NCI-H446 treated with DMSO at 0.1 percent for 48 hours (cell line): Measurements from ENCODE around the gene STARD10.
A peak's percentile ranks its signal among the peaks of the same experiment; 100 is the strongest.

Experiments used
- DNase-seq: peaks from one replicate; lab custom pipeline; 2025; lab: John Stamatoyannopoulos, UW

Gene STARD10

GRCh38 chr11:72763823-72764222 is 30.0 kb downstream of the STARD10 start:
- no peak for DNase-seq

DNA sequence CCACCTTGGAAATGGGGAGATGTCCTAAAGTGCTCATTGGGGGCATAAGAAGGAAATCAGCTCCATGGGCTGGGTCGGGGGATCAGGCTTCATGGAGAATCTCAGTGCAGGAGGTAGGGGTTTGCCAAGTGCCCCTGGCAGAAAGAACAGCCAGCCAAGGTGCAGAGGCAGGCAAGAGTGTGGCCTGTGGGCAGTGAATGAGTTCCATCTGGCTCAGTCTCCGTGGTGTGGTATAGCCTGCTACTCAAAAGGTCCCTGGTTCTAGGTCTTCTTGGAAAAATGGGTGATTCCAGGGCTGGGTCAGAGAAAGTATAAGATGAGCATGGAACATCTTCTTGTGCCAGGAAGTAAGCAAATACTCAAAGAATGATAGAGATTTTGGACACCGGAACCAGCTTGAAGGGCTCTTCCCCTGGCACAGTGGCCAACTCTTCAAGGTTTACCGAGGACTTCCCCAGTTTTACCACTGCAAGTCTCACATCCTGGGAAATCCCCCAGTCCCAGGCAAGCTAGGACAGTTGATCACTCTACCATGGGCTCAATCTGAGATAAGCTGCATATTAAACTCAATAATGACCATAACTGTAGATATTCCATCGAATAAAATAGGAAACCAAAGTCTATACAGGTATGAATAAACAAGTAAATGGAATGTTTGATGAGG is 31.1 kb downstream of the STARD10 start:
- no peak for DNase-seq

DNA sequence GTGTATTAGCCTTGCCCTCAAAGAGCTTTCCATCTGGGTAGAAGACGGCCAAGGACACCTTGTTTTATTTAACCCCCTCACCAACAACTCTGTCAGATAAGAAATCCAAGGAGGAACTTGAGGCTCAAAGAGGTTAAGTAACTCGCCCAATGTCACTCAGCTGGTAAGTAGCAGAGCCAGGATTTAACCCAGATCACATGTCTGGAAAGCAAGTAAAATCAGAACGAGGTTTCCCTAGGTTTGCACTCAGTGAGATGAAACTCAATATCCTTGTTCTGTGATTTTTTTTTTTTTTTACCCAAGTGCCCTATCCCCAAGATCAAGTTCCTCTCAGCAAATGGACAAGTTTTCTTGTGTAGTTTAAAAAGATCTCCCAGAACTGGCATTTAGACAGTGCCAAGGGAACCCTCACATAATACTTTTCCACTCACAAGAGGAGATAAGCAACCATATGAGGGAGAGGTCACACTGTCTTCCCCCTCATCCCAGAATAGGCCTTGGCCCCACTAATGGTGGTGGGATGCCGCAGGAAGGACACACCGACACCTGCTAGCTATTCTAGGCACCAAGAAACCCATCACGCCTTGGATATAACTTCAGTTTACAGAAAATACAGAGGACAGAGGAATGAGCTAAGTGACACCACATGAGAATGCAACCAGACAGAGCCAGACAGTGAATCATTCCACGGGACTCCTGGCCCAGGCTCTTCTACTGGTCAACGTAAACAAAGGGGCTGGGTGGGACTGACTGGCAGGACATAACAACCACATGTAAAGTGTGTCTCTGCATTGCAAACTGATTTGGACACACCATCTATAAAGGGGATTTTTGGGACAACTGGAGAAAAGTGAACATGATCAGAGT is 33.1 kb downstream of the STARD10 start:
- no peak for DNase-seq

DNA sequence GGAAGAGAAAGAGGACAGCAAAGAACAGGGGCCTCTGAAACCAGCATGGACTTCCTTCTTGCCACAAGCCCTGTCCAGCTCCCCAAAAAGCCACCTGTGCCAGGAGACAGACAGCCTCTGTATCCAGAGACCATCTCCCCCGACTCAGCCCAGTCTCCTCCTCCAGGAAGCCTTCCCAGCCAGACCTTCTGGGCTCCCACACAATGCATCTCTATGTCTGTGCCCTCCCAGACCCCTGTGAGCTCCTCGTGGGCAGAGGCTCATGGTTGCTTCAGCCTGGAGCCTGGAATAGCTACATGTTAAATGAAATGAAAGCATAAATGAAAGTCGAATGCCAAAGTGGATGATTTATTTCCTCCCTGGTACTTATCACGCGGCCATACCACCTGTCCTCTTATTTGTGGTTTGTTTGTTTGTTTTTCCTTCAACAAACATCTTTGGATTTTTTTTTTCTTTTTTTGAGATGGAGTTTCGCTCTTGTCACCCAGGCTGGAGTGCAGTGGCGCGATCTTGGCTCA is 34.3 kb downstream of the STARD10 start:
- DNase-seq, result no peak

DNA sequence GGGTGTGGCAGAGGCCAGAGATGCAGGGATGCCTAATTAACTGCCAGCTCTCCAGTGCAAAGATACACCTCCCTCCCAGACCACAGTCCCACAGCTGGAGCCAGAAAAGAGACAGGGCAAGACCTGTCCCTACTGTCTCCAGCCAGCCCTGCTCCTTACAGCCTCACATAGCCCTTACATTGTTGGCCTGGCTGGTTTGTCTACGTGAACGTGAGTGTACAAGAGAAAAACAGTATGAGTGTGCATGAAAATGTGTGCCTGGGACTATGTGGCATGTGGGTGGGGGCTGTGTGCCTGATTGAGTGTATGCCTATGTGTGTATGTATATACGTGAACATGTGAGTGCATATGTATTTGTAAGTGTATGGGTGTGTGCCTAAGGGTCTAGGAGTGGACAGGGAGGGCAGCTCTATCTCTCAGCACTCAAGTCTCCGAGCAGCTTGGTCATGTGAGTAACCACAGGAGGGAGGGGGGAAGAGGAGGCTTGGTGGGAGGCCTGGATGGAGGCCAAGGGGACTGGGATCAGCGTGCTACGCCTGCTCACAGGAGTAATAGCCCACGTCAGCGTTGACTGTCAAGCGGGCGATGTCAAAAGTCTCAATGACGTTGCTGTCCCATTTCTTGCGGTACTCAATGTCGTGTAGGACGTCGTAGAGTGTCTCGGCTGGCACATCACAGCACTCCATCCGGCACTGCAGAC is 35.0 kb downstream of the STARD10 start:
- DNase-seq, result peak; percentile 8

DNA sequence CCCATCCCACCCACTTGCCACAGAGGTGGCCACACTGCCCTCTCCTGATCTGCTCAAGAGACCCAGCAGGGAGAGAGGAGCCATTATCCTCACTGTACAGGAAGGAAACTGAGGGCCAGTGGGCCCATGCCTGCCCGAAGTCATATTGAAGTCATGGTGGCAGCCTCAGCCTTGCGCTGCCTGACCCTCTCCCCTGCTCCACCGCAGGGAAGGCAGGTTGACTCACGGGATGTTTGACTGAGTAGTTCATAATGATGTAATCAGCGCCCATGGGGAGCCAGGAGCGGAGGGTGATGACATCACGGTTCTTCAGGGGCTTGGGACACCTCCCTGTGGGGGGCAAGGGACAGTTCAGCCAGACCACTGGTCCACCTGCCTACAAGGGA is 35.5 kb downstream of the STARD10 start:
- no peak for DNase-seq

GRCh38 chr11:72755713-72756285 is 38.0 kb downstream of the STARD10 start:
- DNase-seq, result no peak

- no peak for DNase-seq
Measured at GRCh38 chr11:72754544-72755155, 39.2 kb downstream of the STARD10 start.

DNA sequence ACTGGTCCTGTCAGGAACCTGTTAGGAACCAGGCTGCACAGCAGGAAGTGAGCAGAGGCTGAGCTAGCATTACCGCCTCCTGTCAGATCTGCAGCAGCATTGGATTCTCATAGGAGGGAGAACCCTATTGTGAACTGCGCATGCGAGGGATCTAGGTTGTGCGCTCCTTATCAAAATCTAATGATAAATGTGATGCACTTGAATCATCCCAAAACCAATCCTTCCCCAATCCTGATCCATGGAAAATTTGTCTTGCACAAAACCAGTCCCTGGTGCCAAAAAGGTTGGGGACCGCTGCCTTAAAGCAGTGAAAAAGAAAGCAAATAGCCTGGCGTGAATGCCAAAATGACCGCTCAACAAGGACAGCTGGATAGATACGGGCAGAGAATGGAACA is 39.7 kb downstream of the STARD10 start:
- DNase-seq, result no peak

GRCh38 chr11:72753341-72754148 is 40.3 kb downstream of the STARD10 start:
- no peak for DNase-seq

DNA sequence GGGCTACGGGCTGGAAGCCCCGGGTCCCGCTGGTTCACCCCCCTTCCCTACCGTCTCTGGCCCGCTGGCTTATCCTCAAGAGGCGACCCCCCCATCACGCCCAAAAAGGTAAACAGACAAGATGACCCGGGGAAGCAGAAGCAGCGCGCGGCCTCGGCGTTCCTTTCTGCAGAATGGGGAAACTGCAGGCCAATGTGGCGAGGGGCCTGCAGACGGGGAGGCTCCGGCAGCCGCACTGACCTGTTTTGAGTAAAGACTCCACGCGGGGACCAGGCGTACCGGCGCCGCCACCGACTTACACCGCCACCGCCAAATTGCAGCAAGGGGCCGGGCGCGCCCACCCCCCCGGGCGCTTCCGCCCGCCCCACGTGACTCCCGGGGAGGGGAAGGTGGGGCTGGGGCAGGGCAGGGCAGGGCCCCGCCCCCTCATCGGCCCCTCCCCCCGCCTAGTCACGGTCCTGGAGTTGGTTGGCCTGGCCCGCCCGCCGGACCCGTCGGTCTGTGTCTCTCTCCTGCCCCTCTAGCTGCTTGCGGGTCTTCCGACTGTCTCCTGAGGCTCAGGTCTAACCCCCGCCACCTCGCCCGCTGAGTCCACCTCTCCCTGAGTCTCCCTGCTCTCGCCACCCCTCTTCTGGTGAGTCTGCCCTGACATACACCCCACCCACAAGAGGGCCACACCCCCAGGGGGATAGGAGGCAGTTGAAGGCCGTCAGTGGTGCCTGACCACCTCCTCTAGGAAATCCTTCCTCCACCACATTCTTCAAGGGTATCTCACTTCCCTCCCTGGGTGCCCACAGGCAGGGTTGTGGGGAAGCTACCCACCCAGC is 41.5 kb downstream of the STARD10 start, which contains the start of gene ARAP1:
ARAP1 (minus strand) TSS at position 321 of the 827 bp plus-strand sequence. CDS start 25,280 bp downstream, outside the sequence.
- peak; percentile 28 for DNase-seq

GRCh38 chr11:72751116-72752087 is 42.4 kb downstream of the STARD10 start:
- DNase-seq, result no peak

GRCh38 chr11:72750556-72751115 is 43.2 kb downstream of the STARD10 start:
- DNase-seq, result no peak

DNA sequence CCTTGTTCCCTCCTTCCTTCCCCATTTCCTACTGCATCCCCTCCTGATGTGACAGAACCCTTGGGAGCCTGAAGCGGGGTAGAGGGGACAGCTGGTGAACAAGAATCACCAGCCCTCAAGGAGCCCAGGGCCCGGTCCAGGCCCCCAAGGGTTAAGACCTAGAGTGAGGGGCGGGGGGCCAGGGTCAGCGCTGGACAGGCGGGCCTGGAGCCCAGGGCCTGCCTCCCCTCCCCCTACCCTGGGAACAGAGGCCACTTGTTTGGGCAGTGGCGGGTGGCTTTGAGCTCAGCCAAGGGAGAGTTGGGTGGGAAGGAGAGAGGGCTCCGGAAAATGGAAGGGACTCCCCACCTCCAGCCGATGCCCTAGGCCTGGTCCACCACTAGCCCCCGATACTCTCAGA is 43.8 kb downstream of the STARD10 start:
- no peak for DNase-seq

DNA sequence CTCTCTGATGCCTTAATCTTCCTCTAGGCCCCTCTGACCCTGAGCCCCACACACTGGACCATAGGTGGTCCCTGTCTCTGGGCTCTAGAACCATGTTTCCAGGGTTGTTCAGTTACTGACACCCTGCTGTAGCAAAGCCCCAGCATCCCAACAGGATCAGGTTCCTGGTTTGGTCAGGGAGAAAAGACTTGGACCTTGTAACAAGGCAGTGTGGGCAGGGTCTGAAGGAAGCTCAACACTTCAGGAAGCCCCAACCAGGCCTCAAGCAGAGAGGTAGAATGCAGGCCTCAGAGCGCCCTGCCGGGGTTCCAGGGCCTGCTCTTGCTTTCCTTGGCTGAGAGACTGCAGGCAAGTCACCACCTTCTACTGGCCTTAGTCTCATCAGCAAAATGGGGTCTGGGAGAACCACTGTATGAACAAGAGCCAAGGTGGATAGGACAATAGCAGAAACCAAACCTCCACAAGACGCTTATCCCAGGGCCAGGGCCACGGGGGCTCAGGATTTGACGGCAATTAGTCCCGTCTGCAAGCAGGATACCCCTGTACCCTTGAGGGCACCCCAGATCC is 46.5 kb downstream of the STARD10 start:
- DNase-seq, result no peak

- no peak for DNase-seq
Measured at GRCh38 chr11:72746821-72747220, 47.0 kb downstream of the STARD10 start.

GRCh38 chr11:72745925-72746550 is 47.8 kb downstream of the STARD10 start:
- DNase-seq, result no peak

DNA sequence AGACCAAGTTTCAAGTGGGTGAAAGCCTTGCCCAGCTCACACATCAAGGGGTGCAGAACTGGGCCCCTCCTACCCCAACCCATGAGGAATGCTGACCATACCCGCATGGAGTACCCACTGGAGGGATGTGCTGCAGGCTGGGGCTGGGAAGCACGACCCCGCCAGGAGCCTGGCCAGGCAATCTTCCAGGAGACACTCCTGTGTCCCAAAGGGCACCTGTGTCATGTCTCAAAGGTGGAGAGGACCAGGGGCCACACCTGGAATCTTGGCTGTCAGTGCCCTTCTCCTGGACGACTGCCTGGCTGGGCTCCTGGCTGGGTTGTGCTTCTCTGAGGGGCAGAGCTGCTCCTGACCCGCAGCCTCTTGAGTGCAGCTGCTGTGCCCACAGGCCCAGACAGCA is 48.3 kb downstream of the STARD10 start:
- DNase-seq, result no peak
